ENCODE measurements around the gene SENP6.
A peak's percentile ranks its signal among the peaks of the same experiment; 100 is the strongest.
"Not testable (repeated sequence)": the region's sequence is repeated elsewhere in the genome, so short reads cannot be mapped to it uniquely, and the experiment has no call there.

Gene SENP6

DNA sequence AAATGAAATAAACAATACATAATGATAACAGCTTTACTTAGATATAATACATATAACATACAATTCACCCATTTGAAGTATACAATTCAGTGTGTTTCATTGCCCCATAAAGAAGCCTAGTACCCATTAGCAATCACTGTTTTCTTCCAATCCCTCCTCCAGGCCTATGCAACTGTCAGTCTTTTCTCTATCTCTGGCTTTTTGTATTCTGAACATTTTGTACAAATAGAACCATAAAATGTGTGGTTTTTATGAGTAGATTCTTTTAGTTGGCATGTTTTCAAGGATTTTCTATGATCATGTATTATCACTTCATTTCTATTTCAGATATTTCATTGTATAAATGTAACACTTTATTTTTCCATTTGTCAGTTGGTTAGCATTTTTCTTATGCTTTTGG, 92.7 kb downstream of the SENP6 start:
- no peak overlapping the region for H3K27ac ChIP-seq
- TF ChIP-seq CTCF (conservative IDR thresholded peaks at IDR 0.05) = no peak

DNA sequence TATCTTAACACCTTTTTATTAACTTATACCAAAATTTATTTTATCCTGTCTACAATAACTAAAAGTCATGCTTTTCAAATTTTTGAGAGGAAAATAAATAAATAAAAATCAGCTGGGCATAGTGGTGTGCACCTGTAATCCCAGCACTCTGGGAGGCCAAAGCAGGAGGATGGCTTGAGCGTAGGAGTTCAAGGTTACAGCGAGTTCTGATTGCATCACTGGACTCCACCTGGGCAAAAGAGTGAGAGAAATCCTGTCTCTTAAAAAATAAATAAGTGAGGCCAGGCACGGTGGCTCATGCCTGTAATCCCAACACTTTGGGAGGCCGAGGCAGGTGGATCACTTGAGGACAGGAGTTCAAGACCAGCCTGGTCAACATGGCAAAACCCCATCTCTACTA, 106.7 kb downstream of the SENP6 start:
- H3K27ac ChIP-seq = not testable (repeated sequence)

- H3K27ac ChIP-seq = no peak overlapping the region
- no peak for TF ChIP-seq CTCF (conservative IDR thresholded peaks at IDR 0.05)
Measured at GRCh38 chr6:75711173-75711572, 109.5 kb downstream of the SENP6 start.

GRCh38 chr6:75719133-75719532, 117.5 kb downstream of the SENP6 start:
- no peak for TF ChIP-seq CTCF (conservative IDR thresholded peaks at IDR 0.05)
- no peak overlapping the region for H3K27ac ChIP-seq

- no peak overlapping the region for H3K27ac ChIP-seq
- no peak for TF ChIP-seq CTCF (conservative IDR thresholded peaks at IDR 0.05)
Measured at GRCh38 chr6:75723382-75723781, 121.7 kb downstream of the SENP6 start.

DNA sequence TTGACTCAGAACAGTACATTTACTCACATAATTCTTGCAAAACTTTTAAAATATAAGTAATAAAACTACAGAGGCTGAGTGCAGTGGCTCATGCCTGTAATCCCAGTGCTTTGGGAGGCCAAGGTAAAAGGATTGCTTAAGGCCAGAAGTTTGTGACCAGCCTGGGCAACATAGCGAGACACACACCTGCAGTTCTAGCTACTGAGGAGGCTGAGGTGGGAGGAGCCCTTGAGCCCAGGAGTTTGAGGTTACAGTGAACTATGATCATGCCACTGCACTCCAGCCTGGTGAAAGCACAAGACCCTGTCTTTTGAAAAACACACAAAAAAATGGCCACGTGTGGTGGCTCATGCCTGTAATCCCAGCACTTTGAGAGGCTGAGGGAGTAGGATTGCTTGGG, 125.5 kb downstream of the SENP6 start:
- H3K27ac ChIP-seq = no peak overlapping the region
- TF ChIP-seq CTCF (conservative IDR thresholded peaks at IDR 0.05) = no peak

DNA sequence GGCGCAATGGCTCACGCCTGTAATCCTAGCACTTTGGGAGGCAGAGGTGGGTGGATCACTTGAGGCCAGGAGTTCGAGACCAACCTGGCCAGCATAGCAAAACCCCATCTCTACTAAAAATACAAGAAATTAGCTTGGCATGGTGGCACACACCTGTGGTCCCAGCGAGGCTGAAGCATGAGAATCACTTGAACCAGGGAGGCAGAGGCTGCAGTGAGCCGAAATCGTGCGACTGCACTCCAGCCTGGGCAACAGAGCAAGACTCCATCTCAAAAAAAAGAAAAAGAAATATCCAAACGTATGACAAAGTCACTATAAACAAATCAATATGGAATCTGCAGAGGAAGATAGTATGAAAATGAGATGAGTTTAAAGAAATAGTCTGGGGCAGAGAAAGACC, 129.3 kb downstream of the SENP6 start:
- not testable (repeated sequence) for H3K27ac ChIP-seq

GRCh38 chr6:75735491-75736186, 134.0 kb downstream of the SENP6 start:
- H3K27ac ChIP-seq = peak overlapping the region; percentile 83
- TF ChIP-seq CTCF (conservative IDR thresholded peaks at IDR 0.05) = no peak

- TF ChIP-seq CTCF (conservative IDR thresholded peaks at IDR 0.05) = no peak
- H3K27ac ChIP-seq = no peak overlapping the region
Measured at GRCh38 chr6:75743971-75744370, 142.3 kb downstream of the SENP6 start.

All from VCaP (cell line).